Measurements from ENCODE around the gene HIRA. TPM values are rescaled to one million over a fixed set of nuclear protein-coding genes. Genes with fewer than 3 reads are reported as not detected.
"Not testable (repeated sequence)": the region's sequence is repeated elsewhere in the genome, so short reads cannot be mapped to it uniquely, and the experiment has no call there.

The HIRA gene
- total and polyA plus RNA-seq, 4 donors, result 18.6 to 50.5 (median 33.8) TPM

DNA sequence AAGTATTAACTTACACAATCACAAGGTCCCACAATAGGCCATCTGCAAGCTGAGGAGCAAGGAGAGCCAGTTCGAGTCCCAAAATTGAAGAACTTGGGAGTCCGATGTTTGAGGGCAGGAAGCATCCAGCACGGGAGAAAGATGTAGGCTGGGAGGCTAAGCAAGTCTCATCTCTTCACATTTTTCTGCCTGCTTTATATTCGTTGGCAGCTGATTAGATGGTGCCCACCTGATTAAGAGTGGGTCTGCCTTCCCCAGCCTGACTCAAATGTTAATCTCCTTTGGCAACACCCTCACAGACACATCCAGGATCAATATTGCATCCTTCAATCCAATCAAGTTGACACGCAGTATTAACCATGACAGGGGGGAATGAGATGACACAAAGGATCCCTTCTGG is 101.3 kb downstream of the HIRA start:
- H3K27me3 ChIP-seq (ENCODE audit: control insufficient read depth, insufficient read depth, low read length); DNase-seq (ENCODE audit: low read depth in 4 of 6, low spot score in 6 of 6); H3K27ac ChIP-seq (ENCODE audit: low read depth, low read length); H3K4me3 ChIP-seq (ENCODE audit: low read depth, low read length); H3K4me1 ChIP-seq (ENCODE audit: control insufficient read depth, insufficient read depth, low read length); H3K9me3 ChIP-seq (ENCODE audit: control insufficient read depth, insufficient read depth, low read length): not testable (repeated sequence)
- WGBS (ENCODE audit: insufficient coverage), result 100% methylated on average over 1 of the region's 5 CpGs
- peaks cover 40% of the 10 kb centered on the region for H3K36me3 ChIP-seq (ENCODE audit: control insufficient read depth, insufficient read depth, low read length)

DNA sequence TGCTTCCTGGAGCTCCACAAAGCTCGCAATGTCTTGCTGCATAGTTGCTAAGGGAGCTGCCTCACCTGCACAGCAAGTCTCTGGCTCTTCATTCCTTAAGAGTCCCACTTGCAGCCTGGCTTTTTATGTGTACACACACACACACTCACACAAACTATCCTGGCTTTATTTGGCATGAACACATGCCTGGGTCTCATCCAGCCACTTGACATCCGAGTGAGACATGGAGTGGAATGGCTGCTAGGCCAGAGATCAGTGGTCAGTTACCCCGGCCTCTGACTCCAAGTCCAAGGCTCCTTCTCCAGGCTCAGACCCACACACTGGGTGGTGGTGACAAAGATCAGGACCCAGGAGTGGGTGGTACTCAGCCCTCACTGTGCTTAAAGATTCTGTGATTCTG is 102.1 kb downstream of the HIRA start:
- no peak overlapping the region for H3K27ac ChIP-seq (ENCODE audit: low read depth, low read length)
- H3K36me3 ChIP-seq (ENCODE audit: control insufficient read depth, insufficient read depth, low read length), result peaks cover 40% of the 10 kb centered on the region
- H3K4me1 ChIP-seq (ENCODE audit: control insufficient read depth, insufficient read depth, low read length), result no peaks in the 10 kb centered on the region
- 91% methylated on average over 2 of the region's 3 CpGs for WGBS (ENCODE audit: insufficient coverage)
- no peak overlapping the region for H3K4me3 ChIP-seq (ENCODE audit: low read depth, low read length)
- no peaks in the 10 kb centered on the region for H3K27me3 ChIP-seq (ENCODE audit: control insufficient read depth, insufficient read depth, low read length)
- peaks cover 7% of the 10 kb centered on the region for H3K9me3 ChIP-seq (ENCODE audit: control insufficient read depth, insufficient read depth, low read length)
- DNase-seq (ENCODE audit: low read depth in 4 of 6, low spot score in 6 of 6), result no peak

DNA sequence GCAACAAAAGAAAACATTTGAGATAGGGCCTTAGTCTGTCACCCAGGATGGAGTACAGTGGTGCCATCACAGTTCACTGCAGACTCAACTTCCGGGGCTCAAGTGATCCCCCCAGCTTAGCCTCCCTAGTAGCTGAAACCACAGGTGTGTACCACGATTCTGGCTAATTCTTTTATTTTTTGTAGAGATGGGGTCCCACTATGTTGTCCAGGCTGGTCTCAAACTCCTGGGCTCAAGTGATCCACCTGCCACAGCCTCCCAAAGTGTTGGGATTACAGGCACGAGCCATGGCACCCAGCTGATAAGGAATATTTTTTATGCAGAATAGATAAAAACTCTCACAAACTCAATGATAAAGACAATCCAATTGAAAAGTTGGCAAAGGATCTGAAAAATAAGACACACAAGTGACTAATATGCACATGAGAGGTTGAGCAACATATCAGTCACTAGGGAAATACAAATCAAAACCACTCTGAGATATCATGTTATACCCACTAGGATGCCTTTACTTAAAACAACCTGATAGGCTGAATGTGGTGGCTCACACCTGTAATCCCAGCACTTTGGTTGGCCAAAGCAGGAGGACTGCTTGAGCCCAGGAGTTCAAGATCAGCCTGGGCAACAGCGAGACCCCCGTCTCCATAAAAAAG is 106.1 kb downstream of the HIRA start:
- Histone ChIP-seq H3K36me3 (ENCODE audit: control insufficient read depth, insufficient read depth, low read length) (peaks cover 21% of the 10 kb centered on the region), H3K9me3 (ENCODE audit: control insufficient read depth, insufficient read depth, low read length) (peaks cover 5% of the 10 kb centered on the region), H3K4me3 (ENCODE audit: low read depth, low read length) (no peak overlapping the region), H3K4me1 (ENCODE audit: control insufficient read depth, insufficient read depth, low read length) (no peaks in the 10 kb centered on the region), H3K27me3 (ENCODE audit: control insufficient read depth, insufficient read depth, low read length) (no peaks in the 10 kb centered on the region), H3K27ac (ENCODE audit: low read depth, low read length) (no peak overlapping the region)
- no peak for DNase-seq (ENCODE audit: low read depth in 4 of 6, low spot score in 6 of 6)
- WGBS (ENCODE audit: insufficient coverage), result 83% methylated on average over 2 of the region's 5 CpGs

DNA sequence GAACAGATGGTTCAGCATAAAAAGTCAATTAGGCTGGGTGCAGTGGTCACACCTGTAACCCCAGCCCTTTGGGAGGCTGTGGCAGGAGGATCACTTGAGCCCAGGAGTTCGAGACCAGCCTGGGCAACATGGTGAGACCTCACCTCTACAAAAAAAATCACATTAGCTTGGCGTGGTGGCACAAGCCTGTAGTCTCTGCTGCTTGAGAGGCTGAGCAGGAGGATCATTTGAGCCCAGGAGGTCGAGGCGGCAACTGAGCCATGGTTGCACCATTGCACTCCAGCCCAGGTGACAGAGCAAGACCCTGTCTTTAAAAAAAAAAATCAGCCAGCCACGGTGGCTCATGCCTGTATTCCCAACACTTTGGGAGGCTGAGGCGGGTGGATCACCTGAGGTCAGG is 108.1 kb downstream of the HIRA start:
- not testable (repeated sequence) for H3K27ac ChIP-seq (ENCODE audit: low read depth, low read length); H3K4me3 ChIP-seq (ENCODE audit: low read depth, low read length); H3K36me3 ChIP-seq (ENCODE audit: control insufficient read depth, insufficient read depth, low read length); H3K4me1 ChIP-seq (ENCODE audit: control insufficient read depth, insufficient read depth, low read length); H3K9me3 ChIP-seq (ENCODE audit: control insufficient read depth, insufficient read depth, low read length); H3K27me3 ChIP-seq (ENCODE audit: control insufficient read depth, insufficient read depth, low read length); DNase-seq (ENCODE audit: low read depth in 4 of 6, low spot score in 6 of 6)
- WGBS (ENCODE audit: insufficient coverage), result 84% methylated on average over 5 of the region's 6 CpGs

DNA sequence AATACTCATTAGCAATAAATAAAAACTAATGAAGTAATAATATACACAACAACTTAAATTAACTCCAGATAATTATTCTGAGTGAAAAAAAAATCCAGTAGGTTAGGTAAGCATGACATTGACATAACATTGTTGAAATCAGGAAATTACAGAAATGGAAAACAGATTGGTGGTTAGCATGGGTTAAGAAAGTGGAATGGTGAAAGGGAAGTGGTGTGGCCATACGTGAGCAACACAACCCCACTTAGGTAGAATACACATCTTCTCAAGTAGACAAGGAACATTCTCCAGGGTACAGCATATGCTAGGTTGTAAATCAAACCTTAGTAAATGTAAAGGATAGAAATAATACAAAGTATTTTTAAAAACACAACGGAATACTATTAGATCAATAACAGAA is 109.8 kb downstream of the HIRA start:
- Histone ChIP-seq H3K27ac (ENCODE audit: low read depth, low read length) (no peak overlapping the region), H3K27me3 (ENCODE audit: control insufficient read depth, insufficient read depth, low read length) (no peaks in the 10 kb centered on the region), H3K36me3 (ENCODE audit: control insufficient read depth, insufficient read depth, low read length) (no peaks in the 10 kb centered on the region), H3K4me1 (ENCODE audit: control insufficient read depth, insufficient read depth, low read length) (no peaks in the 10 kb centered on the region), H3K9me3 (ENCODE audit: control insufficient read depth, insufficient read depth, low read length) (peaks cover under 1% of the 10 kb centered on the region), H3K4me3 (ENCODE audit: low read depth, low read length) (no peak overlapping the region)
- WGBS (ENCODE audit: insufficient coverage), result no CpG with 5 or more reads among the region's 2 CpGs
- no peak for DNase-seq (ENCODE audit: low read depth in 4 of 6, low spot score in 6 of 6)

DNA sequence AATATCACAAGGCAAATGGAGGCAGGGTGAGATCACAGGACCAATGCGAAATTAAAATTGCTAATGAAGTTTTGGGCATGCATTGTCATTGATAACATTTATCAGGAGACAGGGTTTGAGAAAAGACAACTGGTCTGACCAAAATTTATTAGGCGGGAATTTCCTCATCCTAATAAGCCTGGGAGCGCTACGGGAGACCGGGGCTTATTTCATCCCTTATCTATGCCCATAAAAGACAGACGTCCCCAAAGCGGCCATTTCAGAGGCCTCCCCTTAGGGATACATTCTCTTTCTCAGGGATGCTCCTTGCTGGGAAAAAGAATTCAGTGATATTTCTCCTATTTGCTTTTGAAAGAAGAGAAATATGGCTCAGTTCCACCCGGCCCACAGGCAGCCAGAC is 111.4 kb downstream of the HIRA start:
- not testable (repeated sequence) for H3K4me1 ChIP-seq (ENCODE audit: control insufficient read depth, insufficient read depth, low read length); H3K27ac ChIP-seq (ENCODE audit: low read depth, low read length); DNase-seq (ENCODE audit: low read depth in 4 of 6, low spot score in 6 of 6); H3K9me3 ChIP-seq (ENCODE audit: control insufficient read depth, insufficient read depth, low read length); H3K4me3 ChIP-seq (ENCODE audit: low read depth, low read length); H3K27me3 ChIP-seq (ENCODE audit: control insufficient read depth, insufficient read depth, low read length); H3K36me3 ChIP-seq (ENCODE audit: control insufficient read depth, insufficient read depth, low read length)
- 67% methylated on average over 1 of the region's 8 CpGs for WGBS (ENCODE audit: insufficient coverage)

DNA sequence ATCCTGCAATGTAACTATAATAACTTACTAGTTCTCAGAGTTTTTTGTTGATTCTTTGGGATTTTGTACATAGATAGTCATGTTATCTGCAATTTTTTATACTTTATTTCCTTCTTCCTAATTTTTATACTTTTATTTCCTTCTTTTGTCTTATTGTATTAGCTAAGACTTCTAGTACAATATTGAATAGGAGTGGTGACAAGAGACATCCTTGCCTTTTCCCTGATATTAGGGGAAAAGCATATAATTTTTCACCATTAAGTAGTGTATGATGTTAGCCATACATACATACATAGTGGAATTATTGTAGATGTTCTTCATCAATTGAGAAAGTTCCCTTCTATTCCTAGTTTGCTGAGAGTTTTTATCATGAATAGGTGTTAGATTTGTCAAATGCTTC is 112.3 kb downstream of the HIRA start:
- H3K9me3 ChIP-seq (ENCODE audit: control insufficient read depth, insufficient read depth, low read length), result peaks cover 8% of the 10 kb centered on the region
- DNase-seq (ENCODE audit: low read depth in 4 of 6, low spot score in 6 of 6), result no peak
- H3K4me3 ChIP-seq (ENCODE audit: low read depth, low read length), result no peak overlapping the region
- no peaks in the 10 kb centered on the region for H3K36me3 ChIP-seq (ENCODE audit: control insufficient read depth, insufficient read depth, low read length)
- no peak overlapping the region for H3K27ac ChIP-seq (ENCODE audit: low read depth, low read length)
- H3K4me1 ChIP-seq (ENCODE audit: control insufficient read depth, insufficient read depth, low read length), result no peaks in the 10 kb centered on the region
- no peaks in the 10 kb centered on the region for H3K27me3 ChIP-seq (ENCODE audit: control insufficient read depth, insufficient read depth, low read length)

DNA sequence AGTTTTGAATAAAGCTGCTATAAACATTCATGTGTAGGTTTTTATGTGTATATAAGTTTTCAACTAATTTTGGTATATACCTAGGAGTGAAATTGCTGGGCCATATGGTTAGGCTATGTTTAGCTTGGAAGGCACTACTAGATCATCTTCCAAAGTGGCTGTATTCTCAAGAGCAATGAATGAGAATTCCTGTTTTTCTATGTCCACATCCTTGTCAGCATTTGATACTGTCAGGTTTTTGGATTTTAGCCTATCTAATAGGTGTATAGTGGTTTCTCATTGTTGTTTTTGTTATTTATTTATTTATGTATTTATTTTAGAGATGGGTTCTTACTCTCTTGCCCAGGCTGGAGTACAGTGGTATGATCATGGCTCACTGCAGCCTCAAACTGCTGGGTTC is 113.7 kb downstream of the HIRA start:
- Histone ChIP-seq H3K27me3 (ENCODE audit: control insufficient read depth, insufficient read depth, low read length) (no peaks in the 10 kb centered on the region), H3K4me3 (ENCODE audit: low read depth, low read length) (no peak overlapping the region), H3K9me3 (ENCODE audit: control insufficient read depth, insufficient read depth, low read length) (peaks cover 8% of the 10 kb centered on the region)

DNA sequence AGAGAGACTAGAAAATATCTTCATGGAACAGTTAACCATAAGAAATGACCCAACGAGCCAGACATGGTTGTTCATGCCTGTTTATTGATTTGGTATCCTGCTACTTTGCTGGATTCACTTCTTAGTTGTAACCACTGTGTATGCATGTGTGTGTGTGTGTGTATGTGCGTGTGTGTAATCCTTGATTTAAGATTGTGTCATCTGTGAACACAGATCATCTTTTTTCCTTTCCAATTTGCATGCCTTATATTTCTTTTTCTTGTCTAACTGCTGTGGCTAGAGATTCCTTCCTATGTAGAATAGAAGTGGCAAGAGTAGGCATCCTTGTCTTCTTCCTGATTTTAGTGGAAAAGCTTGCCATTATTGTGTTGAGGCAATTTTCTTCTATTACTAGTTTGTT is 123.7 kb downstream of the HIRA start:
- WGBS (ENCODE audit: insufficient coverage), result no CpG with 5 or more reads among the region's 2 CpGs
- no peak overlapping the region for H3K27ac ChIP-seq (ENCODE audit: low read depth, low read length)
- no peaks in the 10 kb centered on the region for H3K4me1 ChIP-seq (ENCODE audit: control insufficient read depth, insufficient read depth, low read length)
- no peaks in the 10 kb centered on the region for H3K36me3 ChIP-seq (ENCODE audit: control insufficient read depth, insufficient read depth, low read length)
- no peak for DNase-seq (ENCODE audit: low read depth in 4 of 6, low spot score in 6 of 6)
- H3K27me3 ChIP-seq (ENCODE audit: control insufficient read depth, insufficient read depth, low read length), result no peaks in the 10 kb centered on the region
- no peak overlapping the region for H3K4me3 ChIP-seq (ENCODE audit: low read depth, low read length)
- no peaks in the 10 kb centered on the region for H3K9me3 ChIP-seq (ENCODE audit: control insufficient read depth, insufficient read depth, low read length)

More for the DNA sequence above, 113.7 kb downstream of the HIRA start:
- no peak for DNase-seq (ENCODE audit: low read depth in 4 of 6, low spot score in 6 of 6)
- Histone ChIP-seq H3K36me3 (ENCODE audit: control insufficient read depth, insufficient read depth, low read length) (no peaks in the 10 kb centered on the region), H3K27ac (ENCODE audit: low read depth, low read length) (no peak overlapping the region), H3K4me1 (ENCODE audit: control insufficient read depth, insufficient read depth, low read length) (no peaks in the 10 kb centered on the region)

DNA sequence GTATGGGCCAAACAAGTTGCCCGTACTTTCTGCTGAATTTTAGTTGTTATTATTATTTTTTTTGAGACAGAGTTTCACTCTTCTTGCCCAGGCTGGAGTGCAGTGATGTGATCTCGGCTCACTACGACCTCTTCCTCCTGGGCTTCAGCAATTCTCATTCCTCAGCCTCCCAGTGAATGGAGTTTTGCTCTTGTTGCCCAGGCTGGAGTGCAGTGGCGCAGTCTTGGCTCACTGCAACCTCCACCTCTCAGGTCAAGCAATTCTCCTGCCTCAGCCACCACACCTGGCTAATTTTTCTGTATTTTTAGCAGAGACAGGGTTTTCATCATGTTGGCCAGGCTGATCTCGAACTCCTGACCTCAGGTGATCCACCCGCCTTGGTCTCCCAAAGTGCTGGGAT is 125.0 kb downstream of the HIRA start:
- not testable (repeated sequence) for H3K4me1 ChIP-seq (ENCODE audit: control insufficient read depth, insufficient read depth, low read length); DNase-seq (ENCODE audit: low read depth in 4 of 6, low spot score in 6 of 6); H3K4me3 ChIP-seq (ENCODE audit: low read depth, low read length); H3K9me3 ChIP-seq (ENCODE audit: control insufficient read depth, insufficient read depth, low read length); H3K36me3 ChIP-seq (ENCODE audit: control insufficient read depth, insufficient read depth, low read length); H3K27ac ChIP-seq (ENCODE audit: low read depth, low read length); H3K27me3 ChIP-seq (ENCODE audit: control insufficient read depth, insufficient read depth, low read length)
- WGBS (ENCODE audit: insufficient coverage), result 96% methylated on average over 5 of the region's 6 CpGs

Data from spinal cord (tissue), 10 donors.